Transverse colon (tissue), 4 donors: ENCODE measurements around the gene PFKFB4.

Experiments used
- EP300 ChIP-seq: sonication (generic); formaldehyde crosslinking; IDR thresholded peaks from one replicate; pipeline ENCODE4 v1.6.1; 2017; ENCODE audit warnings: antibody characterized with exemption, low read depth
- POLR2A ChIP-seq: fragments of 450-650 bp; IDR thresholded peaks from one replicate; pipeline ENCODE4 v1.6.1; 2016; ENCODE audit warnings: antibody characterized with exemption, mild to moderate bottlenecking, moderate library complexity
- POLR2AphosphoS5 ChIP-seq, 3 donors: sonication (generic); formaldehyde crosslinking; IDR thresholded peaks; one replicate each; pipeline ENCODE4 v1.6.1; 2016; ENCODE audit warnings: antibody characterized with exemption in 3 of 3
- TF ChIP-seq, protein P1 (sequence below), 5 experiments: fragments of 200-600 bp in 3 of 5; fragments of 450-650 bp in 2 of 5; sonication (generic) in 3 of 5; IDR thresholded peaks; 1 replicate in 2 of 5; 2 replicates in 3 of 5; pipeline ENCODE4 v1.5.1; 2016 to 2017; ENCODE audit warnings: antibody characterized with exemption in 5 of 5, inconsistent platforms in 3 of 5, mild to moderate bottlenecking in 2 of 5, moderate library complexity in 1 of 5

DNA sequence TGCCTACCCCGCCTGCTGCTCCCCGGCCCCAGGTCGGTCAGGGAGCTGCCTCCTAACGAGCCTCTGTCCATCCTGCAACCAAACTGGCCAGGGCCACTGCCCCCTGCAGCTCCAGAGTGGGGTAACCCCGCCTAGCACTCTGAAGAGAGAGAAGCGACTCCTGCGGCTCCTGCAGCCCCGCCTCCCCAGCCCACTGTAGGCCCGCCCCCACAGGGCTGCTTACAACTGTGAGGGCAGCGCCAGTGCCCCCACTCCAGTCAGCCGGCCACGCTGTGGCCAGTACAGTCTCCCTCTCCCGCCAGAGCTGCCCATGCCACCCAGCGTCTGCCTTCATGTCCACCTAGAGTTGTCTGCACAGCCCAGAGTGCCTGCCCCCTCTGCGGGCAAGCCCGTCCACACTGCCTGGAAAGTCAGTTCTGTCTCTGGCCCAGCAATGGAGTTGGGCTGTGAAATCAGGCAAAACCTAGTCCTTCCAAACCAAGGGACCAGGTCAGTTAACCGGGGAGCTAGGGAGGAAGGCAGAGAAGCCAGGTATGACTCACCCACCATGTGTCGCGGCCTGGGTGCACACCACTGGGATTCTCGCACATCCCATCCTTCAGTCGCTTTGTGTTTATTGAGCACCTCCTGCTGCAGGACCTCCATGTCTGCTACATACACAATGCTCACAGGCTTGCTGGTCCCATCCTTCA, 4.6 kb upstream of the PFKFB4 start:
- TF ChIP-seq EP300 = no peak
- TF ChIP-seq, protein P1, sequence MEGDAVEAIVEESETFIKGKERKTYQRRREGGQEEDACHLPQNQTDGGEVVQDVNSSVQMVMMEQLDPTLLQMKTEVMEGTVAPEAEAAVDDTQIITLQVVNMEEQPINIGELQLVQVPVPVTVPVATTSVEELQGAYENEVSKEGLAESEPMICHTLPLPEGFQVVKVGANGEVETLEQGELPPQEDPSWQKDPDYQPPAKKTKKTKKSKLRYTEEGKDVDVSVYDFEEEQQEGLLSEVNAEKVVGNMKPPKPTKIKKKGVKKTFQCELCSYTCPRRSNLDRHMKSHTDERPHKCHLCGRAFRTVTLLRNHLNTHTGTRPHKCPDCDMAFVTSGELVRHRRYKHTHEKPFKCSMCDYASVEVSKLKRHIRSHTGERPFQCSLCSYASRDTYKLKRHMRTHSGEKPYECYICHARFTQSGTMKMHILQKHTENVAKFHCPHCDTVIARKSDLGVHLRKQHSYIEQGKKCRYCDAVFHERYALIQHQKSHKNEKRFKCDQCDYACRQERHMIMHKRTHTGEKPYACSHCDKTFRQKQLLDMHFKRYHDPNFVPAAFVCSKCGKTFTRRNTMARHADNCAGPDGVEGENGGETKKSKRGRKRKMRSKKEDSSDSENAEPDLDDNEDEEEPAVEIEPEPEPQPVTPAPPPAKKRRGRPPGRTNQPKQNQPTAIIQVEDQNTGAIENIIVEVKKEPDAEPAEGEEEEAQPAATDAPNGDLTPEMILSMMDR (IDR thresholded peaks at IDR 0.05) = peak in 1 of 5 experiments; percentile 9
- TF ChIP-seq POLR2A = no peak
- no peak for TF ChIP-seq POLR2AphosphoS5 (IDR thresholded peaks at IDR 0.05)
